Keratinocyte (primary cell): ENCODE data around the gene CIAPIN1.

Experiments used
- EZH2 ChIP-seq: IDR thresholded peaks from one replicate; pipeline ENCODE4 v1.6.1; 2012; ENCODE audit warnings: inconsistent platforms, mild to moderate bottlenecking, low read length, moderate library complexity
- TF ChIP-seq, protein P1 (sequence below), 3 experiments: IDR thresholded peaks in 1 of 3; conservative IDR thresholded peaks in 1 of 3; optimal IDR thresholded peaks in 1 of 3; 2 replicates in 2 of 3; 3 replicates in 1 of 3; pipeline versions ENCODE3 to v1.5.1; 2011; ENCODE audit warnings: low read length in 3 of 3, mild to moderate bottlenecking in 3 of 3, moderate library complexity in 2 of 3, control low read depth in 1 of 3, inconsistent platforms in 1 of 3; ENCODE audit not compliant: insufficient read depth in 2 of 3; ENCODE audit errors: extremely low read depth in 1 of 3

- TF ChIP-seq, protein P1, sequence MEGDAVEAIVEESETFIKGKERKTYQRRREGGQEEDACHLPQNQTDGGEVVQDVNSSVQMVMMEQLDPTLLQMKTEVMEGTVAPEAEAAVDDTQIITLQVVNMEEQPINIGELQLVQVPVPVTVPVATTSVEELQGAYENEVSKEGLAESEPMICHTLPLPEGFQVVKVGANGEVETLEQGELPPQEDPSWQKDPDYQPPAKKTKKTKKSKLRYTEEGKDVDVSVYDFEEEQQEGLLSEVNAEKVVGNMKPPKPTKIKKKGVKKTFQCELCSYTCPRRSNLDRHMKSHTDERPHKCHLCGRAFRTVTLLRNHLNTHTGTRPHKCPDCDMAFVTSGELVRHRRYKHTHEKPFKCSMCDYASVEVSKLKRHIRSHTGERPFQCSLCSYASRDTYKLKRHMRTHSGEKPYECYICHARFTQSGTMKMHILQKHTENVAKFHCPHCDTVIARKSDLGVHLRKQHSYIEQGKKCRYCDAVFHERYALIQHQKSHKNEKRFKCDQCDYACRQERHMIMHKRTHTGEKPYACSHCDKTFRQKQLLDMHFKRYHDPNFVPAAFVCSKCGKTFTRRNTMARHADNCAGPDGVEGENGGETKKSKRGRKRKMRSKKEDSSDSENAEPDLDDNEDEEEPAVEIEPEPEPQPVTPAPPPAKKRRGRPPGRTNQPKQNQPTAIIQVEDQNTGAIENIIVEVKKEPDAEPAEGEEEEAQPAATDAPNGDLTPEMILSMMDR (optimal IDR thresholded peaks at IDR 0.05 in 1 of 3, IDR thresholded peaks at IDR 0.05 in 1 of 3, conservative IDR thresholded peaks at IDR 0.05 in 1 of 3; ENCODE audit: extremely low read depth in 1 of 3, insufficient read depth in 2 of 3, low read length in 3 of 3) = no peak
- no peak for TF ChIP-seq EZH2
Measured at GRCh38 chr16:57464523-57464922, 17.3 kb upstream of the CIAPIN1 start.
